GM23338 (cell line): ENCODE results near the gene STEAP2.

Experiments used
- POLR2AphosphoS5 ChIP-seq: IDR thresholded peaks from 2 replicates; pipeline ENCODE4 v1.6.1; 2016; ENCODE audit warnings: antibody characterized with exemption, low read depth
- TF ChIP-seq, protein P1 (sequence below), 2 experiments: fragments of 200-600 bp in 1 of 2; sonication (generic) in 1 of 2; conservative IDR thresholded peaks; 2 replicates each; pipeline versions ENCODE4 v1.5.1 to v1.6.1; 2016 to 2017; ENCODE audit warnings: antibody characterized with exemption in 2 of 2, low read depth in 2 of 2, mild to moderate bottlenecking in 2 of 2, moderate library complexity in 1 of 2

DNA sequence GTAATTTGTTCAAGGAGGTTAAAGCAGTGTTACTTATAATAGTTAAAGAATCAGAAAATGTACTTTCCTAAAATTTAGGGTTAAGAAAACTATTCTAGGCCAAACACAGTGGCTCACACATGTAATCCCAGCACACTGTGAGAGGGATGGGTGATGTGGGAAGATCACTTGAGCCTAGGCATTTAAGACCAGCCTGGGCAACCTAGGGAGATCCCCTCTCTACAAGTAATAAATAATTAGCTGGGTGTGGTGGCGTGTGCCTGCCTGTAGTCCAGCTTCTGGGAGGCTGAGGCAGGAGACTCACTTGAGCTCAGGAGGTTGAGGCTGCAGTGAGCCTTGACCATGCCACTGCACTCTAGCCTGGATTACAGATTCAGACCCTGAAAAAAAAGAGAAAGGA lies 3.6 kb upstream of the STEAP2 start:
- TF ChIP-seq, protein P1, sequence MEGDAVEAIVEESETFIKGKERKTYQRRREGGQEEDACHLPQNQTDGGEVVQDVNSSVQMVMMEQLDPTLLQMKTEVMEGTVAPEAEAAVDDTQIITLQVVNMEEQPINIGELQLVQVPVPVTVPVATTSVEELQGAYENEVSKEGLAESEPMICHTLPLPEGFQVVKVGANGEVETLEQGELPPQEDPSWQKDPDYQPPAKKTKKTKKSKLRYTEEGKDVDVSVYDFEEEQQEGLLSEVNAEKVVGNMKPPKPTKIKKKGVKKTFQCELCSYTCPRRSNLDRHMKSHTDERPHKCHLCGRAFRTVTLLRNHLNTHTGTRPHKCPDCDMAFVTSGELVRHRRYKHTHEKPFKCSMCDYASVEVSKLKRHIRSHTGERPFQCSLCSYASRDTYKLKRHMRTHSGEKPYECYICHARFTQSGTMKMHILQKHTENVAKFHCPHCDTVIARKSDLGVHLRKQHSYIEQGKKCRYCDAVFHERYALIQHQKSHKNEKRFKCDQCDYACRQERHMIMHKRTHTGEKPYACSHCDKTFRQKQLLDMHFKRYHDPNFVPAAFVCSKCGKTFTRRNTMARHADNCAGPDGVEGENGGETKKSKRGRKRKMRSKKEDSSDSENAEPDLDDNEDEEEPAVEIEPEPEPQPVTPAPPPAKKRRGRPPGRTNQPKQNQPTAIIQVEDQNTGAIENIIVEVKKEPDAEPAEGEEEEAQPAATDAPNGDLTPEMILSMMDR (conservative IDR thresholded peaks at IDR 0.05; ENCODE audit: low read depth in 2 of 2) = no peak
- TF ChIP-seq POLR2AphosphoS5 = no peak
